ENCODE data around the gene FIGNL2. TPM values are rescaled to one million over a fixed set of nuclear protein-coding genes. Genes with fewer than 3 reads are reported as not detected.

FIGNL2 gene
- total and polyA plus RNA-seq, 9 of the 15 experiments (the other 6 are each of a cell fraction or from before 2014, with no cell fraction given), result 0.01 TPM; not detected in 8

- TF ChIP-seq CLOCK (CRISPR knock-in tag; IDR thresholded peaks at IDR 0.05; ENCODE audit: borderline replicate concordance) (no peak), KDM5B (IDR thresholded peaks at IDR 0.05; ENCODE audit: insufficient replicate concordance, low read depth, low read length) (no peak), ZNF354B (CRISPR knock-in tag; IDR thresholded peaks at IDR 0.05) (no peak), FOXK2 (conservative IDR thresholded peaks at IDR 0.05 in 1 of 2, IDR thresholded peaks at IDR 0.05 in 1 of 2; ENCODE audit: low read depth in 2 of 2) (peak; percentile 95), KLF10 (CRISPR knock-in tag; IDR thresholded peaks at IDR 0.05) (no peak), RERE (CRISPR knock-in tag; IDR thresholded peaks at IDR 0.05; ENCODE audit: borderline replicate concordance) (0 out of 2 replicates have a peak, but pooled peaks have one; percentile 60), ZKSCAN8 (CRISPR knock-in tag; IDR thresholded peaks at IDR 0.05) (0 out of 2 replicates have a peak, but pooled peaks have one; percentile 56), BRCA1 (IDR thresholded peaks at IDR 0.05) (no peak), BRCA1 (CRISPR knock-in tag; IDR thresholded peaks at IDR 0.05) (no peak), ZNF785 (CRISPR knock-in tag; IDR thresholded peaks at IDR 0.05) (no peak), ASH1L (IDR thresholded peaks at IDR 0.05; ENCODE audit: borderline replicate concordance, low read depth, partially characterized antibody) (no peak), MTA3 (IDR thresholded peaks at IDR 0.05; ENCODE audit: borderline replicate concordance) (peak; percentile 28; the same call in 1 of the 2 replicates)
- TF ChIP-seq, protein P1, sequence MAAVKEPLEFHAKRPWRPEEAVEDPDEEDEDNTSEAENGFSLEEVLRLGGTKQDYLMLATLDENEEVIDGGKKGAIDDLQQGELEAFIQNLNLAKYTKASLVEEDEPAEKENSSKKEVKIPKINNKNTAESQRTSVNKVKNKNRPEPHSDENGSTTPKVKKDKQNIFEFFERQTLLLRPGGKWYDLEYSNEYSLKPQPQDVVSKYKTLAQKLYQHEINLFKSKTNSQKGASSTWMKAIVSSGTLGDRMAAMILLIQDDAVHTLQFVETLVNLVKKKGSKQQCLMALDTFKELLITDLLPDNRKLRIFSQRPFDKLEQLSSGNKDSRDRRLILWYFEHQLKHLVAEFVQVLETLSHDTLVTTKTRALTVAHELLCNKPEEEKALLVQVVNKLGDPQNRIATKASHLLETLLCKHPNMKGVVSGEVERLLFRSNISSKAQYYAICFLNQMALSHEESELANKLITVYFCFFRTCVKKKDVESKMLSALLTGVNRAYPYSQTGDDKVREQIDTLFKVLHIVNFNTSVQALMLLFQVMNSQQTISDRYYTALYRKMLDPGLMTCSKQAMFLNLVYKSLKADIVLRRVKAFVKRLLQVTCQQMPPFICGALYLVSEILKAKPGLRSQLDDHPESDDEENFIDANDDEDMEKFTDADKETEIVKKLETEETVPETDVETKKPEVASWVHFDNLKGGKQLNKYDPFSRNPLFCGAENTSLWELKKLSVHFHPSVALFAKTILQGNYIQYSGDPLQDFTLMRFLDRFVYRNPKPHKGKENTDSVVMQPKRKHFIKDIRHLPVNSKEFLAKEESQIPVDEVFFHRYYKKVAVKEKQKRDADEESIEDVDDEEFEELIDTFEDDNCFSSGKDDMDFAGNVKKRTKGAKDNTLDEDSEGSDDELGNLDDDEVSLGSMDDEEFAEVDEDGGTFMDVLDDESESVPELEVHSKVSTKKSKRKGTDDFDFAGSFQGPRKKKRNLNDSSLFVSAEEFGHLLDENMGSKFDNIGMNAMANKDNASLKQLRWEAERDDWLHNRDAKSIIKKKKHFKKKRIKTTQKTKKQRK (IDR thresholded peaks at IDR 0.05; ENCODE audit: borderline replicate concordance, low read depth, low read length), result no peak
- TF ChIP-seq, protein P2, sequence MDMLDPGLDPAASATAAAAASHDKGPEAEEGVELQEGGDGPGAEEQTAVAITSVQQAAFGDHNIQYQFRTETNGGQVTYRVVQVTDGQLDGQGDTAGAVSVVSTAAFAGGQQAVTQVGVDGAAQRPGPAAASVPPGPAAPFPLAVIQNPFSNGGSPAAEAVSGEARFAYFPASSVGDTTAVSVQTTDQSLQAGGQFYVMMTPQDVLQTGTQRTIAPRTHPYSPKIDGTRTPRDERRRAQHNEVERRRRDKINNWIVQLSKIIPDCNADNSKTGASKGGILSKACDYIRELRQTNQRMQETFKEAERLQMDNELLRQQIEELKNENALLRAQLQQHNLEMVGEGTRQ (CRISPR knock-in tag; IDR thresholded peaks at IDR 0.05), result peak; percentile 43
These were observed 36.2 kb upstream of the FIGNL2 start (continued) for GRCh38 chr12:51884676-51885229.

Measured in K562 (cell line).